IPS DF 19.7 (cell line): ENCODE measurements around the gene STRN4.
"Not testable (repeated sequence)": the region's sequence is repeated elsewhere in the genome, so short reads cannot be mapped to it uniquely, and the experiment has no call there.

Experiments
- DNase-seq: peaks from one replicate; pipeline ENCODE4 v3.0.0-alpha.2; 2013; ENCODE audit warnings: low read depth, low spot score

The STRN4 gene

DNA sequence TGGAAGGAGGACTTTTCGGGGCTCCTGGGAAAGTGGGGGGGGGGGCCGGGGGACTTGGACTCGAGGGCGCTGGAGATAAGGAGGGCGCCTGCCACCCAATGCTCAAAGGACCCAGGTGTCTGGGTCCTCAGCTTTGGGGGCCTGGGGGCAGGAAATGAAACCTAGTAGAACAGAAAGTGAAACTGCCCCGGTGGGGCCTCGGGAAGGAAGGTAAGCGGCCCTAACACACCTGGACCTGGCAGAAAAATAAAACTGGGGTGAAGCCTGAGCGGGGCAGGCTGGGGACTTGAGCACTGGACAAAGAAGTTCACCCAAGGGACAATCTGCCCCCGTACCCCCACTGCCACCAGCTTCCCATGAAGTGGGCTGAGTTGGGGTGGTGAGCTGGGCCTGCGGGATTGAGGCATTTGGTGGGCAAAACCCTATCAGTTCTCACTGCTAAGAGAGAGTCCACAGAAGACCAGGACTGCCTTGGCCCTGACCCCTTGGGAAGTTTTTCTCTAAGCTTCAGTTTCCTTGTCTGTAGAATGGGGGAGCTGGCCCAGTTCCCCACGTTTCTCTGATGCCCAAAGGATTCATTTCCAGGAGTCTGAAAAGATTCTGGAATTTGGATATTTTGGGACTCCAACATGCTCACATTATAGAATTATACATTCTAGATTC is 31.7 kb downstream of the STRN4 start:
- no peak for DNase-seq

DNA sequence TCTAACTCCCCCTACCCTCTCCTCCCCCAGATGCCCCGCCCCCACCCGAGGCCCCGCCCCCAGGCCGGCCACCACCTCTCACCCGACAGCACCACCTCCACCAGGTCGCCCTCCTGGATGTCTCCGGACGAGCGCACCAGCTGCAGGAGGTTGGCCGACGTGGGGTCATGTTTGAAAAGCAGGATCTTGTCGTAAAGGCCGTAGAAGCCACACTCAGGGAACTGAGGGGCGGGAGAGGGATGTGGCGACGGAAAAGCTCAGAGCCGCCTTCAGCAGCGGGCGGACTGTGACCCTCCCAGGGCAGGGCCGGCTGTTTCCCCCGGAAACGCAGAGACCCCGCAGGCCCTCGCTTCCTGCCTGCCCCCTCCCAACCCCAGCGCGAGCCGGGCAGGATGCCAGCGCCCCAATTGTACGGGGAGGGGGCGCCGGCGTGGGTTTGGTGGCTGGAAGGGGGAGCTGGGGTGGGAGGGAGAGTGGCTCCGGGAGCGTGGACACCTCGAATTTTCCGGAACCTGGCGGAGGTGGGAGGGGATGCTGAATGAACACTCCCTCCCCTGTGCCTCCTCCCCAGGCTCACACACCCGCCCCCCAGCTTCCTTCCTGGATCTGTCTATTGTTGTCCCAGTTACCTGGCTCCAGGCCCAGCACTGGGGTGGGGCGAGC is 32.3 kb downstream of the STRN4 start:
- no peak for DNase-seq

DNA sequence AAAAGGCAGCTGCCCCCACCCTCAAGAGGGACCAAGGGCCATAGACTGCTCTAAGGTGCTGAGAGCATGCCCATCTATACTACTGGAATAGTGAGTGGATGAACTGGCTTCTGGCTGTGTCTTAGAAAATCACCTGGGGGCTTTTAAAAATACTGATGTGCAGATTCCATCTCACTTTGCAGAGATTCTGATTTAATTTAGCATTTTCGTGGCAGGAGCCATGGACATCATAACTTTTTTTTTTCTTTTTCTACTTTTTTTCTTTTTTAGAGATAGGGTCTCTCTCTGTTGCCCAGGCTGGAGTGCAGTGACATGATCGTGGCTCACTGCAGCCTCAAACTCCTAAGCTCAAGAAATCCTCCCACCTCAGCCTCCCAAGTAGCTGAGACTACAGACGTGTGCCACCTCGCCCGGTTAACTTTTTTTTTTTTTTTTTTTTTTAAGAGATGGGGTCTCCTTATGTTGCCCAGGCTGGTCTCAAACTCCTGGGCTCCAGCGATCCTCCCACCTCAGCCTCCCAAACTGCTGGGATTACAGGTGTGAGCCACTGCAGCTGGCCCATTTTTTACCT is 33.4 kb downstream of the STRN4 start:
- not testable (repeated sequence) for DNase-seq

DNA sequence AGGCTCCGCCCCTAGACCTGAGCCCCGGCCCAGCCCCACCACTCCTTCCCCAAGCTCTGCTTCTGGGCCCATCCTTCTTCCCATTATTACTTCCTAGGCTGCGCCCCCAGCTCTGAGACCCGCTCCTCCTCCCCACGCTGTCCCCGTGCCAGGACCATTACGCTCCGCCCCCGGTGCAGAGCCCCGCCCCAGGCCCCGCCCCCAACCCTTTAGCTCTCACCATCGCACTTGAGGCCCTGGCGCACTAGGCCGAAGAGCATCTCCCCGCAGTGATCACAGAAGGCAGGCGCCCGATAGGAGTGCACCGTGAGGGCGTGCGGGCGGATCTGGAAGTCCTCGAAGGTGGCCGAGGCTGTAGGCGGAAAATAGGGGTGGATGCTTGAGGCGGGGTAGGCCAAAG is 35.6 kb downstream of the STRN4 start:
- no peak for DNase-seq

DNA sequence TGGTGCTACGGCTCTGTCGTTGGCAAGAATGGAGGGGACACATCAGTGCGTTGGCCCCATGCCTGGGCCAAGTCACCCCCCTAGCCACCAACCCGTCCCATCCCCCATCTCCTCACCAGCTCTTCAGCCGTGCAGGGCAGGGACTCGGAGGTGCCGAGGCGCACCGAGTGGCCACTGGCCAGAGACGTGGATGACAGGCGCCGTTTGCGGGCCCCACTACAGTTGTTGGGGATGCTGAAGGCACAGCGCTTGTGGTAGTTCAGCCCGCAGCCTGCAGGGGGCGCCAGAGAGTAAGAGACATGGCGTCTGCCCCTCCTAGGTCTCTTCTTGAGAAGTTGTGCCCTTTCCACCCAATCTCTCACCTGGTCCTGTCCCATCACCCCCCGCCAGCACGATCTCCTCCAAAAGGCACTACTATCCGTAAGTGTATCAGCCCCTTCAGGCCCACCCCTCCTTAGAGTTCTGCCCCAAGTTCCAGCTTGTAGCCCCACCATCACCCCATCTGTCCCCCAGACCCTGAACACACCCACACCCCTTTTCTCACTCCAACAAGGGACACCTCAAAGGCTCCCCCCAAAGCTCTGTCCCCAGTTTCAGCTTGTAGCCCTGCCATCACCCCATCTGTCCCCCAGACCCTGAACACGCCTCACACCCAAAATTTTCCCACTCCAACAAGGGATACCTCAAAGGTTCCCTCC is 41.7 kb downstream of the STRN4 start:
- no peak for DNase-seq

DNA sequence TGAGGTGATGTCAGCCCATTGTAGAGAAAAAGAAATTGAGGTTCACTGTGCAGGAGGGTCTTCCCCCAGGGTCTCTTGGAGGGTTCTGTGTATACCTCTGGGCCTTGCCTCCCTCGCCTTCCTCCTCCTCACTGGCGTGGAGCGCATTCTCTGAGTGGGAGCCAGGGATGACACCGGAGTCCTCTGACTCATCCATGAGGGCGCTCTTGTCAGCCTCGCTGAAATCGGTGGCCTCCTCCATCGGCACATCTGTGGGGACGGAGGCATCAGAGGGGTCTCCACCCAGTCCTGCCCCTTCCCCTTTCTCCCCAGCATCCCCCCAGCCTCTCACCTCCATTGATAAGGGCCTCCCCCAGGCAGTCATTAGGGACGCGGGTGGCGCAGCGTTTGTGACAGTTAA is 45.5 kb downstream of the STRN4 start:
- DNase-seq = no peak

DNA sequence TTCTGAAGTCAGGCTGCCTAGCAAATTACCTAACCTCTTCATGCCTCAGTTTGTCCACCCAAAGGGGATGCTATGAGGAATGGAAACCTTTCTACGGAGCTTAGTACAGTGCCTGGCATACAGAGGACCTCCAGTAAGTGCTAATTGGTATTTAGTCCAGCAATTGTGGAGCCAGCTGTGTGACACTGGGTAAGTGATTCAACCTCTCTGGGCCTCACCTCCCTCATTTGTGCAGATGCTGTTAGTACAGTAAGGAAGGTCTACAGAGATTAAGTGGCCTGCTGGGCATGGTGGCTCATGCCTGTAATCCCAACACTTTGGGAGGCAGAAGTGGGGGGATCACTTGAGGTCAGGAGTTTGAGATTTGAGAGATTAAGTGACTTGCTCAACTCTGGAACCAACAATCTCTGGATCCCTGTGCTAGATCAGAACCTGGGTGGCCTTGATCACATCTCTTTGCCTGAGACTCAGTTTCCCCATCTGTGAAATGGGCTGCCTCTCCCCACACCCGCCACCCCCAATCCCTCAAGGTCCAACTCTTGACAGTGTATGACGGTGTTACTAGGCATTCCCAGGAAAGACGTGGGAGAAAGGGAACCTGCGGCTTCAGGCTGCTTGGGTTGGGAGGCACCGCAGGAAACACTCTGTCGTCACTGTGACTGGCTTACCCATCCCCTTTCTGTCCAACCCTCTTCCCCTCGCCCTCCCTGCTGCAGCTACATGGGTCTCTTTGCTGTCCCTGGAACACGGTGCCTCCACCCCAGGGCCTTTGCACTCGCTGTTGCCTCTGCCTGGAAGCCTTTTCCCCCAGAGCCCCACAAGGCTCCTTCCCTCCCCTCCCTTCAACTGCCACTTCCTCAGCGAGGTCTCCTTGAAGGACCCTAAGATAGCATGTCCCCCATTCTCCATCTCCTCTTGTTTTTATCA is 47.6 kb downstream of the STRN4 start:
- DNase-seq = no peak

DNA sequence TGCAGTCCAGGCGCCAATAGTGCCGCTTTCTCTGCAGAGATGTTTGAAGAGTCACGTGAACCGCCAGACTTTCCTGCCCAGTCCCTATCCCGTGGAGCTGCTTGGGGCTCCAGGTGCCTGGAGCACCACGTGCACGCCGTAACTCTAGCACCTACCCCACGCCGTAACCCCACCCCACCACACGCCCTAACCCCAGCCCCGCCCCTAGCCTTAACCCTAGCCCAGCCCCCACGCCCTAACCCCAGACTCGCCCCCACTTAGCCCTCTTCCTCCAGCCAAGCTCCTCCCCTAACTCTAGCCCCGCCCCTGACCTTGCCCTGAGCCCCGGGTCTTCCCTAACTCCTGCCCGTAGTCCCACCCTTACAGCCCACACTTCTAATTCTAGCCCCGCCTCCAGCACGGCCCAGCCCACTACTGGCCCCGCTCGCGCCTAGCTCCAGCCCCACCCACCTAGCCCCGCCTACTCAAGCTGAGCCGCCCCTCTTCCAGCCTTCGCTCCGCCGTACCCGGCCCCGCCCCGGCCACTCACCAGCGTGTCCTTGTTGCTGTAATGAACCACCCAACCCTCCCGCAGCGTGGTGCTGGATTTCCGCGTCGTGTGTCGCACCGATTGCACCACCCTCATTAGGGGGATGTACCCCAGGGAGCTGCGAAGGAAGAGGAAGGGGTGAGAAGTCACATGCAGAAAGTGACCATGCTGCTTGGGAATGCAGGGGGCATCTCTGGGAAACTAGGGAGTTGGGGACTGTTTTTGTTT is 48.9 kb downstream of the STRN4 start:
- no peak for DNase-seq

DNA sequence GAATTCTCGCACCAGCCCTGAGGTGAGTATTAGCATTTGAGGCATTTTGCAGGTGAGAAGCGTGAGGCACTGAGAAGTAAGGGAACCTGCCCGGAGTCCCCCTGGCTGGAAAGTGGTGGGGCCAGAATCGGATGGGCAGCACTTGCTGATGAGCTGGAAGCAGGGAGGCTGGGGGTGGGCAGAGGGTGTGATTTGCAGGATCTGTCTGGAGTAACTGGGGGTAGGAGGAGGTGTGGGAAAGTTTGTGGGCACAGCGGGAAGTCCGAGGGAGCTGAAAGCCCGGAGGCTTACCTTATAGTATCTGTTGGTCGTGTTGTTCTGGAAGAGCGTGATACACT is 49.4 kb downstream of the STRN4 start:
- DNase-seq = no peak

DNA sequence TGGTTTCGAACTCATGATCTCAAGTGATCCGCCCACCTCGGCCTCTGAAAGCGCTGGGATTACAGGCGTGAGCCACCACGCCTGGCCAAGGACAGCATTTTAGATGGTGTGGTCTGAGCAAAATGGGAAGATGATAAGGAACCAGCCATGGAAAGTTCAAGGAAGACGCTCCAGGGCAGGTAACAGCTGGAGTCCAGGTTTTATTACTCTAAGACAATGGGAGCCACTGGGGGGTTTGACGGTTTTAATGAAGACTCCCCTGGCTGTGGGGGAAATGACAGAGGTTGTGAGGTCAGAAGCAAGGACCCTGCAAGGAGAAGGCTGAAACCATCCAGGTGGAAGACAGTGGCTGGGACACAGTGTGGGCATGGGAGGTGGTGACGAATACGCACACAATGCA is 50.2 kb downstream of the STRN4 start:
- DNase-seq = no peak

DNA sequence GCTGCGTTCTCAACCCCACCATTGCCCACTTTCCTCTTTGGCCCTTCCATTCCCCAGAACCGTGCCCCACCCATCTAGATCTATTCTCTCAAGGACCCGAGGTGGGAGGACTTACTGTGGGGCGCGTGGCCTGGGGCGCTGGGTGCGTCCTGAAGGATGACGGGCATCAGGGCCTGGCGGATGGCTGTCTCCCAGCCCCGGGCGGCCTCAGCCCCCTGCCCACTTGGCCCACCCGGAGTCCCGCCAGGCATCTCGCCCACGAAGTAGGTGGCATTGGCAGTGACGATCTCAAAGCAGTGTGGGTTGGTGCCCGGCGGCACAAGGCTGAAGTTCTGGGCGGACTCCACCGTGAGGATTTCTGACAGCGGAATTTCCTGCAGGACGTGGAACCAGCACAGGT is 52.5 kb downstream of the STRN4 start:
- DNase-seq = no peak

DNA sequence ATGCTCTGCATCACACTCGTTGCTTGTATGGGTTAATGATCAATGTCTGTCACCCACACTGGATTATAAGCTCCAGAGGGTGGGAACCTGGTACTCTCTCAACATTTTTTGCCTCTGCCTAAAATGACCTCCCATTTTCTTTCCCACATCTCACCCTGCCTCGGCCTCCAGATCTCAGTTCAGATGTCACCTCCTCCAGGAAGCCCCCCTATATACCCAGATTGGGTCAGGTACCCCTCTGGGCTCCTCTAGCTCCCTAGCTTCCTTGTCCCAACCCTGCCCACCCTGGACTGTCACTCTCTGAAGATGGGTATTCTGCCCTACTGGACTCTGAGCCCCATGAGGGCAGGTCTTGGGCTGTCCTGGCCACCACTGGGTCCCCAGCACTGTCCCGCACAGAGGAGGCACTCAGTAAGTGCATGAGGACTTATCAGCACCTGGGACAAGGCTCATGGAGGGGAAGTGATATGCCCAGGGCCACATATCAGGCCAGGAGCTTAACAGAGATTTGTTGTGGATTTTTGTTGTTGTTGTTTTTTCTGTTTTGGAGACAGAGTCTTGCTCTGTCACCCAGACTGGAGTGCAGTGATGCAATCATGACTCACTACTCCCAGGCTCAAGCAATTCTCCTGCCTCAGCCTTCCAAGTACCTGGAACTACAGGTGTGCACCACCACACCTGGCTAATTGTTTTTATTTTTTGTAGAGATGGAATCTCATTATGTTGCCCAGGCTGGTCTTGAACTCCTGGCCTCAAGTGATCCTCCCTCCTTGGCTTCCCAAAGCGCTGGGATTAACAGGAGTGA is 53.1 kb downstream of the STRN4 start:
- DNase-seq = no peak

DNA sequence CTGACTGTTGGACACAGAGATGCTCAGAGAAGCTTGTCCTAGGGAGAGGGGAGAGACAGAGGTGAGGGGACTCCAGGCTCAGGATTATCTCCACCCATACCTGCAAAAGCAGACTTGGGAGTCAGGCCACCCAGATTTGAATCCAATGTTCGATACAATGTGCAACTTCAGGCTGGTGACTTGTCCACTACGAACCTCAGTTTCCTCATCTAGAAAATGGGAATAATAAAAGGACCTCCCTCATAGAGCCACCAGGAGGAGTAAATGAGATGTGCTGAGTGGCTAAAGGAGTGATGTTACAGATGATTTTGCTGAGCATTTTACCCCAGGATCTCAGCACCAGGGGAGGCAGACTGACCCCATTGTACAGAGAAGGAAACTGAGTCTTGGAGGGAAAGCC is 54.3 kb downstream of the STRN4 start:
- DNase-seq = no peak

DNA sequence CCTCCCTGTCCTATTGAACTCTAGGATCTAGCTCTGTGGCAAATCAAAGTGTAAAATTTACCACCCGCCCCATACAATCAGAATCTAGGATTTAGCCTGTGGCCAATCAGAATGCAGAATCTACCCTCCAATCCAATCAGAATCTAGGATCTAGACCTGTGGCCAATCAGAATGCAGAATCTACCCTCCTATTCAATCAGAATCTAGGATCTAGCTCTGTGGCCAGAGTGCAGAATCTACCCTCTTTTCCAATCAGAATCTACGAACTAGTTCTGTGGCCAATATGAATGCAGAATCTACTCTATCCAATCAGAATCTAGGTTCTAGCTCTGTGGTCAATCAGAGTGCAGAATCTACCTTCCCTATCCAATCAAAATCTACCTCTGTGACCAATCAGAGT is 55.1 kb downstream of the STRN4 start:
- DNase-seq = no peak

DNA sequence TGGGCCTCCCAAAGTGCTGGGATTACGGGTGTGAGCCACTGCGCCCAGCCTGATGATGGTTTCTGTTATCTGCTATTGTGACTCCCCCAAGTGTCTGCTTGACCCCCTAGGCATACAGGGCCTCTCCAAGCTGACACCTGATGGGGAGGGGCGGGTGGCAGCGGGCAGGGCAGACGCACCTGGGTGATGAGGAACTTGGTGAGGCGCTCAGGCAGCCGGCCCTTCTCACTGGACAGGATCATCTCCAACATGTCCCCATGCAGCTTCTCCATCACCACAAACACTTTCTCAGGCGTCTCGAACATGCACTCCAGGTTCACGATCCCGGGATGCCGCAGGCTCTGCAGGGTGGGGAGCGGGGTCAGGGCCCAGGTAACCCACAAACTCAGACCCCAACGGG is 56.9 kb downstream of the STRN4 start:
- DNase-seq = no peak

DNA sequence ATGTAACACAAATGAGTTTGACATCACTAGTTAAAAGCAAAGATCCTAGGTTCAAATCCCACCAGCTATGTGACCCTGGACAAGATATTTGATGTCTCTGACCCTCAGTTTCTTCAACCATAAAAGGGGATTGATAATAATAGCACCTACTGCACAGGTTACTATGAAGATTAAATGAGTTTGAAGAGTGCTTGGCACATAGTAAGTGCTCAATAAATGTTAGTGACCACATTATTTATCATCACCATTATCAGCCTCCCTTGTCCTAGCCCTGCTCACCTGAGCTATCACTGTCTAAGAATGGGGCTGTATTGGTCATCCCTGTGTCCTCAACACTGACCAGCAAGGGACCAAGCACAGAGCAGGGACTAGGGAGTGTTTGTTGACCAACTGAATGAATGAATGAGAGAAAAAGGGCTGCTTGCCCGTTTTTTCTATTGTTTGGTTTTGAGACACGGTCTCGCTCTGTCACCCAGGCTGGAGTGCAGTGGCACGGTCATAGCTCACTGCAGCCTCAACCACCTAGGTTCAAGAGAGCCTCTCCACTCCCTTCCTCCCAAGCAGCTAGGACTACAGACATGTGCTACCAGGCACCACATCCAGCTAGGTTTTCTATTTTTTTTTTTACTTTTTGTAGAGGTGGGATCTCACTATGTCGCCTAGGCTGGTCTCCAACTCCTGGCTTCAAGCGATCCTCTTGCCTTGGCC is 58.7 kb downstream of the STRN4 start:
- DNase-seq = no peak

DNA sequence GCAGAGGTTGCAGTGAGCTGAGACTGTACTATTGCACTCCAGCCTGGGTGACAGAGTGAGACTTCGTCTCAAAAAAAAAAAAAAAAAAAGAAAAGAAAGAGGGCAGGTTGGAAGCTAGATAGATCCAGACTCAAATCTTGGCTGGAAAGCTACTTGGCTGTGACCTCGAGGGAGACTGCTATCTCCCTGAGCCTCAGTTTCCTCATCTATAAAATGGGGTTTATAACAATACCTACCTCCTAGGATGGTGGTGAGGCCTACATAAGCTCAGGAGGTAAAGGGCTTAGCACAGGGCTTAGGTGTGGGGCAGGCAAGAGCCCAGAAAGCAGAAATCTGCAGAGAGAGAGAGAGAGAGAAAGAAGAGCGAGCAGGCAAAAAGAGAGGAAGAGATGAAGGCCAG is 61.1 kb downstream of the STRN4 start:
- no peak for DNase-seq

DNA sequence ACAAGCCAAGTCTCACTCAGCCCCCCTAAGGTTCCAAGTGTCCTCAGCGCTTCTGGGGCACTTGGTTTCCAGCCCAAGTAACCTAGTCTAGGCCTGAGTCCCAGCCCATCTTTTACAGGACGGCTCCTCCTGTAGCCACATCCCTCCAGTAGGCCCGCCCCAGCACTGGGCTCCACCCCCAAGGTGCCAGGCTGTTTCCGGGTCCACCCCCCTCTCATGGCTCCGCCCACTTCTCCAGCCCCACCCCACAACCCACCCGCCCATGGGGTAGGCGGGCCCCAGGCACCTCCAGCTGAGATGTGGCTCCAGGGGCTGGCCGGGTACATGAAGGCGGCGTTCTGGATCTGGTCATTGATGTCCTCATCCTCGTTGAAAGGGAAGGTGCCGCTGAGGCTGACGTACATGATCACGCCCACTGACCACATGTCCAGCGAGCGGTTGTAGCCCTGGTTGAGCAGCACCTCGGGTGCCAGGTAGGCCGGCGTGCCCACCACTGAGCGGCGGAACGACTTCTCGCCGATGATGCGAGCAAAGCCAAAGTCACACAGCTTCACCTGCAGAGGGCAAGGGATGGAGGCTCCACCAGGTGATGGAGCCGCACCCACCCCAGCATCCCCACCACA is 68.0 kb downstream of the STRN4 start:
- DNase-seq = no peak
